ENCODE results near the gene DNAJC1.
"Not testable (repeated sequence)": the region's sequence is repeated elsewhere in the genome, so short reads cannot be mapped to it uniquely, and the experiment has no call there.

DNAJC1 gene

GRCh38 chr10:21727452-21728168, 275.9 kb downstream of the DNAJC1 start:
- H3K4me3 ChIP-seq (ENCODE audit: low read depth, low read length): no peak overlapping the region
- peak overlapping the region; percentile 69 for H3K27ac ChIP-seq (ENCODE audit: low read depth, low read length)
- H3K9me3 ChIP-seq (ENCODE audit: control insufficient read depth, insufficient read depth, low read length): no peaks in the 10 kb centered on the region
- peaks cover 53% of the 10 kb centered on the region for H3K36me3 ChIP-seq (ENCODE audit: control insufficient read depth, insufficient read depth, low read length)
- H3K4me1 ChIP-seq (ENCODE audit: control insufficient read depth, insufficient read depth, low read length): peaks cover 40% of the 10 kb centered on the region
- H3K27me3 ChIP-seq (ENCODE audit: control insufficient read depth, insufficient read depth, low read length): no peaks in the 10 kb centered on the region
- H3K9ac ChIP-seq (ENCODE audit: low read depth, low read length): no peak overlapping the region

- Histone ChIP-seq H3K27ac (ENCODE audit: low read depth, low read length) (peak overlapping the region; percentile 69), H3K9me3 (ENCODE audit: control insufficient read depth, insufficient read depth, low read length) (no peaks in the 10 kb centered on the region), H3K9ac (ENCODE audit: low read depth, low read length) (no peak overlapping the region), H3K27me3 (ENCODE audit: control insufficient read depth, insufficient read depth, low read length) (no peaks in the 10 kb centered on the region), H3K4me1 (ENCODE audit: control insufficient read depth, insufficient read depth, low read length) (peaks cover 33% of the 10 kb centered on the region), H3K36me3 (ENCODE audit: control insufficient read depth, insufficient read depth, low read length) (peaks cover 57% of the 10 kb centered on the region), H3K4me3 (ENCODE audit: low read depth, low read length) (no peak overlapping the region)
Measured at GRCh38 chr10:21726601-21727225, 276.8 kb downstream of the DNAJC1 start.

GRCh38 chr10:21724687-21725367, 278.7 kb downstream of the DNAJC1 start:
- peaks cover 45% of the 10 kb centered on the region for H3K36me3 ChIP-seq (ENCODE audit: control insufficient read depth, insufficient read depth, low read length)
- H3K27ac ChIP-seq (ENCODE audit: low read depth, low read length): peak overlapping the region; percentile 27
- no peak overlapping the region for H3K9ac ChIP-seq (ENCODE audit: low read depth, low read length)
- H3K27me3 ChIP-seq (ENCODE audit: control insufficient read depth, insufficient read depth, low read length): no peaks in the 10 kb centered on the region
- H3K4me1 ChIP-seq (ENCODE audit: control insufficient read depth, insufficient read depth, low read length): peaks cover 43% of the 10 kb centered on the region
- no peak overlapping the region for H3K4me3 ChIP-seq (ENCODE audit: low read depth, low read length)
- H3K9me3 ChIP-seq (ENCODE audit: control insufficient read depth, insufficient read depth, low read length): no peaks in the 10 kb centered on the region

- H3K4me3 ChIP-seq (ENCODE audit: low read depth, low read length): no peak overlapping the region
- H3K36me3 ChIP-seq (ENCODE audit: control insufficient read depth, insufficient read depth, low read length): peaks cover 39% of the 10 kb centered on the region
- H3K9me3 ChIP-seq (ENCODE audit: control insufficient read depth, insufficient read depth, low read length): no peaks in the 10 kb centered on the region
- H3K27me3 ChIP-seq (ENCODE audit: control insufficient read depth, insufficient read depth, low read length): no peaks in the 10 kb centered on the region
- no peak overlapping the region for H3K27ac ChIP-seq (ENCODE audit: low read depth, low read length)
- H3K9ac ChIP-seq (ENCODE audit: low read depth, low read length): no peak overlapping the region
- H3K4me1 ChIP-seq (ENCODE audit: control insufficient read depth, insufficient read depth, low read length): peaks cover 50% of the 10 kb centered on the region
Measured at GRCh38 chr10:21724020-21724589, 279.4 kb downstream of the DNAJC1 start.

GRCh38 chr10:21722209-21722608, 281.3 kb downstream of the DNAJC1 start:
- Histone ChIP-seq H3K36me3 (ENCODE audit: control insufficient read depth, insufficient read depth, low read length) (peaks cover 21% of the 10 kb centered on the region), H3K4me3 (ENCODE audit: low read depth, low read length) (no peak overlapping the region), H3K27ac (ENCODE audit: low read depth, low read length) (no peak overlapping the region), H3K27me3 (ENCODE audit: control insufficient read depth, insufficient read depth, low read length) (no peaks in the 10 kb centered on the region), H3K9ac (ENCODE audit: low read depth, low read length) (no peak overlapping the region), H3K9me3 (ENCODE audit: control insufficient read depth, insufficient read depth, low read length) (no peaks in the 10 kb centered on the region), H3K4me1 (ENCODE audit: control insufficient read depth, insufficient read depth, low read length) (peaks cover 46% of the 10 kb centered on the region)

GRCh38 chr10:21721000-21721665, 282.4 kb downstream of the DNAJC1 start:
- H3K9me3 ChIP-seq (ENCODE audit: control insufficient read depth, insufficient read depth, low read length): no peaks in the 10 kb centered on the region
- H3K9ac ChIP-seq (ENCODE audit: low read depth, low read length): no peak overlapping the region
- peaks cover 12% of the 10 kb centered on the region for H3K36me3 ChIP-seq (ENCODE audit: control insufficient read depth, insufficient read depth, low read length)
- no peak overlapping the region for H3K27ac ChIP-seq (ENCODE audit: low read depth, low read length)
- no peaks in the 10 kb centered on the region for H3K27me3 ChIP-seq (ENCODE audit: control insufficient read depth, insufficient read depth, low read length)
- H3K4me3 ChIP-seq (ENCODE audit: low read depth, low read length): no peak overlapping the region
- peaks cover 35% of the 10 kb centered on the region for H3K4me1 ChIP-seq (ENCODE audit: control insufficient read depth, insufficient read depth, low read length)

GRCh38 chr10:21720090-21720489, 283.4 kb downstream of the DNAJC1 start:
- peak overlapping the region; percentile 56 for H3K27ac ChIP-seq (ENCODE audit: low read depth, low read length)
- peaks cover 34% of the 10 kb centered on the region for H3K4me1 ChIP-seq (ENCODE audit: control insufficient read depth, insufficient read depth, low read length)
- H3K36me3 ChIP-seq (ENCODE audit: control insufficient read depth, insufficient read depth, low read length): peaks cover 22% of the 10 kb centered on the region
- H3K27me3 ChIP-seq (ENCODE audit: control insufficient read depth, insufficient read depth, low read length): no peaks in the 10 kb centered on the region
- H3K9ac ChIP-seq (ENCODE audit: low read depth, low read length): peak overlapping the region; percentile 25; the same call in 1 of the 2 replicates
- H3K9me3 ChIP-seq (ENCODE audit: control insufficient read depth, insufficient read depth, low read length): no peaks in the 10 kb centered on the region
- no peak overlapping the region for H3K4me3 ChIP-seq (ENCODE audit: low read depth, low read length)

GRCh38 chr10:21719502-21719901, 284.0 kb downstream of the DNAJC1 start:
- peaks cover 28% of the 10 kb centered on the region for H3K36me3 ChIP-seq (ENCODE audit: control insufficient read depth, insufficient read depth, low read length)
- no peaks in the 10 kb centered on the region for H3K9me3 ChIP-seq (ENCODE audit: control insufficient read depth, insufficient read depth, low read length)
- no peaks in the 10 kb centered on the region for H3K27me3 ChIP-seq (ENCODE audit: control insufficient read depth, insufficient read depth, low read length)
- peaks cover 28% of the 10 kb centered on the region for H3K4me1 ChIP-seq (ENCODE audit: control insufficient read depth, insufficient read depth, low read length)
- H3K9ac ChIP-seq (ENCODE audit: low read depth, low read length): 0 out of 2 replicates have a peak overlapping the region, but pooled peaks have one; percentile 25
- no peak overlapping the region for H3K4me3 ChIP-seq (ENCODE audit: low read depth, low read length)
- H3K27ac ChIP-seq (ENCODE audit: low read depth, low read length): peak overlapping the region; percentile 56

- H3K4me3 ChIP-seq (ENCODE audit: low read depth, low read length); H3K27me3 ChIP-seq (ENCODE audit: control insufficient read depth, insufficient read depth, low read length); H3K27ac ChIP-seq (ENCODE audit: low read depth, low read length); H3K9me3 ChIP-seq (ENCODE audit: control insufficient read depth, insufficient read depth, low read length); H3K9ac ChIP-seq (ENCODE audit: low read depth, low read length): not testable (repeated sequence)
- peaks cover 33% of the 10 kb centered on the region for H3K36me3 ChIP-seq (ENCODE audit: control insufficient read depth, insufficient read depth, low read length)
- peaks cover 23% of the 10 kb centered on the region for H3K4me1 ChIP-seq (ENCODE audit: control insufficient read depth, insufficient read depth, low read length)
Measured at GRCh38 chr10:21717437-21718054, 286.0 kb downstream of the DNAJC1 start.

- no peaks in the 10 kb centered on the region for H3K9me3 ChIP-seq (ENCODE audit: control insufficient read depth, insufficient read depth, low read length)
- peaks cover 28% of the 10 kb centered on the region for H3K36me3 ChIP-seq (ENCODE audit: control insufficient read depth, insufficient read depth, low read length)
- H3K9ac ChIP-seq (ENCODE audit: low read depth, low read length): no peak overlapping the region
- no peak overlapping the region for H3K4me3 ChIP-seq (ENCODE audit: low read depth, low read length)
- H3K4me1 ChIP-seq (ENCODE audit: control insufficient read depth, insufficient read depth, low read length): peaks cover 16% of the 10 kb centered on the region
- no peaks in the 10 kb centered on the region for H3K27me3 ChIP-seq (ENCODE audit: control insufficient read depth, insufficient read depth, low read length)
- H3K27ac ChIP-seq (ENCODE audit: low read depth, low read length): no peak overlapping the region
Measured at GRCh38 chr10:21715531-21716195, 287.9 kb downstream of the DNAJC1 start.

All from HUES48 (cell line).